HEK293 (cell line): ENCODE results near the gene ADRA1B.

Experiments
- BCL11A ChIP-seq: fragments of 450-650 bp; formaldehyde crosslinking; IDR thresholded peaks from 2 replicates; pipeline ENCODE4 v1.5.1; 2016; ENCODE audit warnings: low read depth, missing biosample characterization, missing genetic modification characterization
- BCL11B ChIP-seq: fragments of 450-650 bp; formaldehyde crosslinking; IDR thresholded peaks from 2 replicates; pipeline ENCODE4 v1.5.1; 2016; ENCODE audit warnings: low read depth, missing biosample characterization, missing genetic modification characterization
- GLI4 ChIP-seq: fragments of 450-650 bp; formaldehyde crosslinking; IDR thresholded peaks from 2 replicates; pipeline ENCODE4 v1.5.1; 2016; ENCODE audit warnings: missing biosample characterization, missing genetic modification characterization
- HOXA7 ChIP-seq: sonication (generic); formaldehyde crosslinking; IDR thresholded peaks from 2 replicates; pipeline ENCODE4 v1.8.1; 2022; ENCODE audit warnings: missing genetic modification reagents, borderline replicate concordance
- HOXD13 ChIP-seq: sonication (generic); formaldehyde crosslinking; IDR thresholded peaks from 2 replicates; pipeline ENCODE4 v1.8.0; 2022; ENCODE audit warnings: missing genetic modification reagents, borderline replicate concordance
- OVOL3 ChIP-seq: fragments of 450-650 bp; formaldehyde crosslinking; IDR thresholded peaks from 2 replicates; pipeline ENCODE4 v1.5.1; 2016; ENCODE audit warnings: missing biosample characterization, missing genetic modification characterization
- WT1 ChIP-seq: fragments of 450-650 bp; formaldehyde crosslinking; IDR thresholded peaks from 2 replicates; pipeline ENCODE4 v1.5.1; 2016; ENCODE audit warnings: missing biosample characterization, missing genetic modification characterization
- ZBTB1 ChIP-seq: fragments of 450-650 bp; formaldehyde crosslinking; IDR thresholded peaks from 2 replicates; pipeline ENCODE4 v1.5.1; 2016; ENCODE audit warnings: missing biosample characterization, missing genetic modification characterization
- ZBTB20 ChIP-seq: fragments of 450-650 bp; formaldehyde crosslinking; IDR thresholded peaks from 2 replicates; pipeline ENCODE4 v1.5.1; 2016; ENCODE audit warnings: missing biosample characterization, missing genetic modification characterization
- ZBTB21 ChIP-seq: fragments of 450-650 bp; formaldehyde crosslinking; IDR thresholded peaks from 2 replicates; pipeline ENCODE4 v1.5.1; 2017; ENCODE audit warnings: missing biosample characterization, missing genetic modification characterization
- ZEB2 ChIP-seq: fragments of 450-650 bp; formaldehyde crosslinking; IDR thresholded peaks from 2 replicates; pipeline ENCODE4 v1.5.1; 2016; ENCODE audit warnings: missing biosample characterization, missing genetic modification characterization
- ZNF148 ChIP-seq: fragments of 450-650 bp; formaldehyde crosslinking; IDR thresholded peaks from 2 replicates; pipeline ENCODE4 v1.5.0; 2017; ENCODE audit warnings: missing biosample characterization, missing genetic modification characterization, borderline replicate concordance
- ZNF155 ChIP-seq: fragments of 450-650 bp; formaldehyde crosslinking; IDR thresholded peaks from 2 replicates; pipeline ENCODE4 v1.5.1; 2016; ENCODE audit warnings: missing biosample characterization, missing genetic modification characterization
- ZNF221 ChIP-seq: fragments of 450-650 bp; formaldehyde crosslinking; IDR thresholded peaks from 2 replicates; pipeline ENCODE4 v1.5.1; 2017; ENCODE audit warnings: missing biosample characterization, missing genetic modification characterization, borderline replicate concordance
- ZNF239 ChIP-seq: fragments of 450-650 bp; formaldehyde crosslinking; IDR thresholded peaks from 2 replicates; pipeline ENCODE4 v1.5.1; 2016; ENCODE audit warnings: missing biosample characterization, missing genetic modification characterization
- ZNF24 ChIP-seq: fragments of 450-650 bp; formaldehyde crosslinking; IDR thresholded peaks from 2 replicates; pipeline ENCODE4 v1.5.1; 2016; ENCODE audit warnings: missing biosample characterization, missing genetic modification characterization
- ZNF248 ChIP-seq: fragments of 450-650 bp; formaldehyde crosslinking; IDR thresholded peaks from 2 replicates; pipeline ENCODE4 v1.5.1; 2017; ENCODE audit warnings: missing biosample characterization, missing genetic modification characterization
- ZNF324 ChIP-seq: fragments of 450-650 bp; formaldehyde crosslinking; IDR thresholded peaks from 2 replicates; pipeline ENCODE4 v1.5.1; 2016; ENCODE audit warnings: missing biosample characterization, missing genetic modification characterization
- ZNF335 ChIP-seq: fragments of 450-650 bp; formaldehyde crosslinking; conservative IDR thresholded peaks from 2 replicates; pipeline ENCODE4 v1.5.1; 2016; ENCODE audit warnings: missing biosample characterization, missing genetic modification characterization
- ZNF341 ChIP-seq: fragments of 450-650 bp; formaldehyde crosslinking; IDR thresholded peaks from 2 replicates; pipeline ENCODE4; 2016; ENCODE audit warnings: low read depth, missing biosample characterization, missing genetic modification characterization
- ZNF426 ChIP-seq: fragments of 450-650 bp; formaldehyde crosslinking; IDR thresholded peaks from 2 replicates; pipeline ENCODE4 v1.5.1; 2017; ENCODE audit warnings: missing biosample characterization, missing genetic modification characterization, mild to moderate bottlenecking, inconsistent platforms, moderate library complexity
- ZNF433 ChIP-seq: fragments of 450-650 bp; formaldehyde crosslinking; IDR thresholded peaks from 2 replicates; pipeline ENCODE4 v1.5.1; 2016; ENCODE audit warnings: missing biosample characterization, missing genetic modification characterization, low read depth
- ZNF514 ChIP-seq: fragments of 450-650 bp; formaldehyde crosslinking; IDR thresholded peaks from 2 replicates; pipeline ENCODE4 v1.5.1; 2016; ENCODE audit warnings: missing biosample characterization, missing genetic modification characterization
- ZNF548 ChIP-seq: fragments of 450-650 bp; formaldehyde crosslinking; IDR thresholded peaks from 2 replicates; pipeline ENCODE4 v1.5.1; 2016; ENCODE audit warnings: missing biosample characterization, missing genetic modification characterization
- ZNF549 ChIP-seq: fragments of 450-650 bp; IDR thresholded peaks from 2 replicates; pipeline ENCODE4 v1.5.1; 2018; ENCODE audit warnings: missing biosample characterization, missing genetic modification characterization, mild to moderate bottlenecking, inconsistent platforms, moderate library complexity
- ZNF555 ChIP-seq: fragments of 450-650 bp; formaldehyde crosslinking; conservative IDR thresholded peaks from 2 replicates; pipeline ENCODE4 v1.5.1; 2017; ENCODE audit warnings: missing biosample characterization, mild to moderate bottlenecking, missing genetic modification characterization, inconsistent platforms
- ZNF610 ChIP-seq: fragments of 450-650 bp; formaldehyde crosslinking; IDR thresholded peaks from 2 replicates; pipeline ENCODE4 v1.5.1; 2016; ENCODE audit warnings: missing biosample characterization, missing genetic modification characterization, borderline replicate concordance
- ZNF785 ChIP-seq: fragments of 450-650 bp; formaldehyde crosslinking; IDR thresholded peaks from 2 replicates; pipeline ENCODE4 v1.5.1; 2016; ENCODE audit warnings: missing biosample characterization, missing genetic modification characterization
- ZNF843 ChIP-seq: fragments of 450-650 bp; formaldehyde crosslinking; IDR thresholded peaks from 2 replicates; pipeline ENCODE4 v1.5.1; 2016; ENCODE audit warnings: missing biosample characterization, missing genetic modification characterization
- ZSCAN4 ChIP-seq: fragments of 450-650 bp; formaldehyde crosslinking; IDR thresholded peaks from 2 replicates; pipeline ENCODE4 v1.5.1; 2017; ENCODE audit warnings: missing biosample characterization, missing genetic modification characterization
- TF ChIP-seq, protein P1 (sequence below): fragments of 450-650 bp; formaldehyde crosslinking; IDR thresholded peaks from 2 replicates; pipeline ENCODE4 v1.5.1; 2016; ENCODE audit warnings: missing biosample characterization, missing genetic modification characterization
- TF ChIP-seq, protein P2 (sequence below): fragments of 450-650 bp; formaldehyde crosslinking; IDR thresholded peaks from 2 replicates; pipeline ENCODE4 v1.5.1; 2016; ENCODE audit warnings: missing biosample characterization, missing genetic modification characterization, low read depth

The ADRA1B gene

DNA sequence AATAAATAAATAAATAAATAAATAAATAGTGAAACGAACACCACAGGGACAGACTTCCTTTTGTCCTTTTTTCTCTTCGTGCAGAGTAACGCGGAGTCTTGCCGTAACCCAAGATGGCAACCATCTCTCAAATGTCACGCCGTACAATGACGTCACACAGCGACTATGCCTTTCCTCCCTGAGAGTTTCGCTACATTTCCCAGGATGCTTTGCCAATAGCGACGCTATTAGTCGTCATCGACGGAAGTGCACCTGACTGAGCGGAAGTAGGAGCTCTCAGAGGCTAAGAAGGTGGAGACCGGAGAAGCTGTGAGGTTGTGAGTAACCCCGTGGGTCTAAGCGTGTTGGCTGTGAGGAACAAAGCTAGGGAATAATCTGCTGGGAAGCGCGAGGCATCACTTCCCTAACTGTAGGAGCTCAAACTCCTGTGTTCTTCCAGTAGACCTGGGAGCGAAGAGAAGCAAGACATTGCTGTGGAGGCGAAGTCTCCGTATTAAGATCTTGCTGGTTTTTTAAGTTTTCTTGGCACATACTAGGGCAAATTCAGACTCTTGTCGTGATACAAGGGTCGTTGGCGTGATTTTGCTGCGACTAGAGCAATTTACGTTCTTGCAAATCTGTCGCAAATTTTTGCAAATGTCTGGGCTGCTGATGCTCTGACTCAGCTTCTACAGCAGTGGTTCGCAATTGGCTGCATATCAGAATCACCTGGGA lies 92.8 kb downstream of the ADRA1B start, which contains the start of gene TTC1 (continued):
- TF ChIP-seq ZNF843 (tag by site-specific recombination) (0 out of 2 replicates have a peak, but pooled peaks have one; percentile 42), ZNF248 (tag by site-specific recombination) (no peak), ZNF239 (tag by site-specific recombination) (no peak), ZNF548 (0 out of 2 replicates have a peak, but pooled peaks have one; percentile 78), ZNF341 (peak; percentile 86), ZNF549 (no peak), ZNF785 (tag by site-specific recombination) (peak; percentile 93), ZNF555 (tag by site-specific recombination) (peak; percentile 100), ZNF24 (peak; percentile 92; the same call in 1 of the 2 replicates), ZNF514 (peak; percentile 100), ZNF155 (tag by site-specific recombination) (peak; percentile 96), ZNF426 (tag by site-specific recombination) (peak; percentile 100), ZNF335 (tag by site-specific recombination) (peak; percentile 74), GLI4 (tag by site-specific recombination) (no peak), ZNF433 (tag by site-specific recombination) (peak; percentile 100), ZBTB20 (no peak), ZSCAN4 (peak; percentile 49), ZNF610 (tag by site-specific recombination) (peak; percentile 91), ZEB2 (peak; percentile 85), OVOL3 (peak; percentile 96), HOXD13 (CRISPR knock-in tag) (no peak), ZNF221 (tag by site-specific recombination) (peak; percentile 99; the same call in 1 of the 2 replicates), BCL11B (tag by site-specific recombination) (no peak; the same call in 1 of the 2 replicates), BCL11A (0 out of 2 replicates have a peak, but pooled peaks have one; percentile 72), ZBTB21 (tag by site-specific recombination) (peak; percentile 98), ZBTB1 (tag by site-specific recombination) (peak; percentile 99), HOXA7 (CRISPR knock-in tag) (no peak), ZNF148 (no peak), ZNF324 (tag by site-specific recombination) (peak; percentile 94), WT1 (tag by site-specific recombination) (peak; percentile 68; the same call in 1 of the 2 replicates)
- TF ChIP-seq, protein P1, sequence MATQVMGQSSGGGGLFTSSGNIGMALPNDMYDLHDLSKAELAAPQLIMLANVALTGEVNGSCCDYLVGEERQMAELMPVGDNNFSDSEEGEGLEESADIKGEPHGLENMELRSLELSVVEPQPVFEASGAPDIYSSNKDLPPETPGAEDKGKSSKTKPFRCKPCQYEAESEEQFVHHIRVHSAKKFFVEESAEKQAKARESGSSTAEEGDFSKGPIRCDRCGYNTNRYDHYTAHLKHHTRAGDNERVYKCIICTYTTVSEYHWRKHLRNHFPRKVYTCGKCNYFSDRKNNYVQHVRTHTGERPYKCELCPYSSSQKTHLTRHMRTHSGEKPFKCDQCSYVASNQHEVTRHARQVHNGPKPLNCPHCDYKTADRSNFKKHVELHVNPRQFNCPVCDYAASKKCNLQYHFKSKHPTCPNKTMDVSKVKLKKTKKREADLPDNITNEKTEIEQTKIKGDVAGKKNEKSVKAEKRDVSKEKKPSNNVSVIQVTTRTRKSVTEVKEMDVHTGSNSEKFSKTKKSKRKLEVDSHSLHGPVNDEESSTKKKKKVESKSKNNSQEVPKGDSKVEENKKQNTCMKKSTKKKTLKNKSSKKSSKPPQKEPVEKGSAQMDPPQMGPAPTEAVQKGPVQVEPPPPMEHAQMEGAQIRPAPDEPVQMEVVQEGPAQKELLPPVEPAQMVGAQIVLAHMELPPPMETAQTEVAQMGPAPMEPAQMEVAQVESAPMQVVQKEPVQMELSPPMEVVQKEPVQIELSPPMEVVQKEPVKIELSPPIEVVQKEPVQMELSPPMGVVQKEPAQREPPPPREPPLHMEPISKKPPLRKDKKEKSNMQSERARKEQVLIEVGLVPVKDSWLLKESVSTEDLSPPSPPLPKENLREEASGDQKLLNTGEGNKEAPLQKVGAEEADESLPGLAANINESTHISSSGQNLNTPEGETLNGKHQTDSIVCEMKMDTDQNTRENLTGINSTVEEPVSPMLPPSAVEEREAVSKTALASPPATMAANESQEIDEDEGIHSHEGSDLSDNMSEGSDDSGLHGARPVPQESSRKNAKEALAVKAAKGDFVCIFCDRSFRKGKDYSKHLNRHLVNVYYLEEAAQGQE, result peak; percentile 96
- TF ChIP-seq, protein P2, sequence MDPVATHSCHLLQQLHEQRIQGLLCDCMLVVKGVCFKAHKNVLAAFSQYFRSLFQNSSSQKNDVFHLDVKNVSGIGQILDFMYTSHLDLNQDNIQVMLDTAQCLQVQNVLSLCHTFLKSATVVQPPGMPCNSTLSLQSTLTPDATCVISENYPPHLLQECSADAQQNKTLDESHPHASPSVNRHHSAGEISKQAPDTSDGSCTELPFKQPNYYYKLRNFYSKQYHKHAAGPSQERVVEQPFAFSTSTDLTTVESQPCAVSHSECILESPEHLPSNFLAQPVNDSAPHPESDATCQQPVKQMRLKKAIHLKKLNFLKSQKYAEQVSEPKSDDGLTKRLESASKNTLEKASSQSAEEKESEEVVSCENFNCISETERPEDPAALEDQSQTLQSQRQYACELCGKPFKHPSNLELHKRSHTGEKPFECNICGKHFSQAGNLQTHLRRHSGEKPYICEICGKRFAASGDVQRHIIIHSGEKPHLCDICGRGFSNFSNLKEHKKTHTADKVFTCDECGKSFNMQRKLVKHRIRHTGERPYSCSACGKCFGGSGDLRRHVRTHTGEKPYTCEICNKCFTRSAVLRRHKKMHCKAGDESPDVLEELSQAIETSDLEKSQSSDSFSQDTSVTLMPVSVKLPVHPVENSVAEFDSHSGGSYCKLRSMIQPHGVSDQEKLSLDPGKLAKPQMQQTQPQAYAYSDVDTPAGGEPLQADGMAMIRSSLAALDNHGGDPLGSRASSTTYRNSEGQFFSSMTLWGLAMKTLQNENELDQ (tag by site-specific recombination), result no peak
